GM12872 (cell line): ENCODE data around the gene SLC4A8.

Source experiments
- CTCF ChIP-seq: IDR thresholded peaks from 3 replicates; pipeline ENCODE4 v1.5.1; 2011; ENCODE audit warnings: low read depth, mild to moderate bottlenecking, low read length, moderate library complexity; ENCODE audit not compliant: insufficient read depth

SLC4A8 gene

GRCh38 chr12:51390891-51391282 lies 33.7 kb upstream of the SLC4A8 start:
- TF ChIP-seq CTCF: 0 out of 3 replicates have a peak, but pooled peaks have one; percentile 4

- no peak for TF ChIP-seq CTCF
Measured at GRCh38 chr12:51391283-51392123, 33.1 kb upstream of the SLC4A8 start, which contains the start of gene GALNT6. TSS of gene GALNT6 (minus strand) at chr12:51391406. CDS start at chr12:51379781, 11,625 bp downstream.

- TF ChIP-seq CTCF: no peak
Measured at GRCh38 chr12:51392556-51393237, 31.9 kb upstream of the SLC4A8 start.

GRCh38 chr12:51393676-51394545 lies 30.7 kb upstream of the SLC4A8 start:
- TF ChIP-seq CTCF: no peak

- no peak for TF ChIP-seq CTCF
Measured at GRCh38 chr12:51395283-51396230, 29.1 kb upstream of the SLC4A8 start.

GRCh38 chr12:51397670-51398069 lies 27.0 kb upstream of the SLC4A8 start:
- TF ChIP-seq CTCF: no peak
